GM18907 (cell line): ENCODE measurements around the gene C10orf120.

Experiments used
- ATAC-seq: cut with Tn5 transposase; IDR thresholded peaks from one replicate; pipeline ENCODE4 v1.9.1; 2021; ENCODE audit warnings: mild to moderate bottlenecking, moderate library complexity; ENCODE audit not compliant: unreplicated experiment

C10orf120 gene

GRCh38 chr10:122662231-122662630 lies 37.4 kb downstream of the C10orf120 start:
- ATAC-seq, result no peak

GRCh38 chr10:122660696-122661095 lies 39.0 kb downstream of the C10orf120 start:
- no peak for ATAC-seq

DNA sequence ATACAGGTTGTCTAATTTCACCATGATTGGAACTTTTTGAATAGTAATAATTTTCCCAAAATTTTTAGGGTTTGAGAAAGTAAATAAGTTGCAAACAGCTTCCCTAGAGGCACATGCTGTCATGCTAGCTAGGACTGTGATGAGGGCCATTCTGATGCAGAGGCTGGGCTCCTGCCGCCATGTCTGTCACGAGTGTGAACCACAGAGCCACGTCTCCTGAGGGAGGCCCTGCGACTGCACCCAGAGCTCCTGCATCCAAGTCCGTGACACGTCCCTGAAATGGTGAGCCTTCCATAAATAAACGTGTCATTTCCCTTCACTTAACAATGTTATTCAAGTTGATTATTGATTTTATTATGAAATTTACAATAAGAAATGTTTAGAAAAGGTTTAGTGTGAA lies 40.0 kb downstream of the C10orf120 start:
- ATAC-seq, result no peak

GRCh38 chr10:122659126-122659525 lies 40.5 kb downstream of the C10orf120 start:
- ATAC-seq, result no peak

DNA sequence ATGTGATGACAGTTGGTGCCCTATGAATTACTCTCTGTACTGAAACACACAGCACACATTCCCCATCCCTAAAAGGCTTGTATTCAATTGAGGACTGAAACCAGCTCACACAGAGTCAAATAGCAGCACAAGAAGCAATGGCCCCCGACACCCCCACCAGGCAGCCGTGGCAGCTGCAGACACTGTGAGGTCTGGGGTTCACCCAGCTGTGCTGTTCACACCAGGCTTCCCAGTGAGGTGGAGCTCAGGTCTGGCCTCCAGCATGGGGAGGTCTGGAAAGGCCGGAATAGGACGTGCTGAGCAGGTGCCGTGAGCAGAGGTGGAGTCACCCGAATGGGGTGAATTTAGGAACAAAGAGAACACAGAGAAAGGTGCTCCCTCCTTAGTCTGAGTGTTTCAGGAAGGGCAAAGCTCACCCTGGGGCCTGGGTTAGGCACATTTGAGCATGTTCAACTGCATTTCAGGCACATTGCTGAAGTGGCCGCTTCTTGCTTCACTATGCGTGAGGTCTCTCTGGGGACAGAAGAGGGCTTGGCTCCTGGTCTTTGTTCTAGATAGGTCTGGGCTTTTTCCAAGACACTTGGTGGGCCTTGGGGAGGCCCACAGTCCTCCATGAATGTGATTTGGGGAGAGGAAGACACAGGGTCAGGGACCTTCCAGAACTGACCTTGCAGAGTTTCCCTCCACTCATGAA lies 41.1 kb downstream of the C10orf120 start:
- no peak for ATAC-seq

GRCh38 chr10:122657729-122658128 lies 41.9 kb downstream of the C10orf120 start:
- no peak for ATAC-seq

- ATAC-seq, result no peak
These were observed 42.4 kb downstream of the C10orf120 start for GRCh38 chr10:122657255-122657654.

DNA sequence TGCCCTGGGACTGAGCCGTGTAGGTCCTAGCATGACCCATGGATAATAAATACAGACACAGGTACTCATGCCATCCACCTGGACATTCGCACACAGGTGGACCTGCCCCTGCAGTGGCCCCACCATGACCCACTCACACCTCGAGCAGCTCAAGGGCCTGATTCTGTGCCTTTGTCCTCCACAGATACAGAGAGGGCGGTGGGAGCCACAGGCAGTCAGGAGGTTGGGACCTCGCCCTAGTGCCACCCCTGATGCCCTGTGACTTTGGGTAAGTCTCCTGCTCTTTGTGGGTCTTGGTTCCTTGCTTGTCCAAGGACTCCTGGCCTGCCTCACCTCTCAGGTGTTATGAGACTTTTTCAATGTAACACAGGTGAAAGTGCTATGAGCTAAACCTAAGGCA lies 42.9 kb downstream of the C10orf120 start:
- ATAC-seq, result no peak

DNA sequence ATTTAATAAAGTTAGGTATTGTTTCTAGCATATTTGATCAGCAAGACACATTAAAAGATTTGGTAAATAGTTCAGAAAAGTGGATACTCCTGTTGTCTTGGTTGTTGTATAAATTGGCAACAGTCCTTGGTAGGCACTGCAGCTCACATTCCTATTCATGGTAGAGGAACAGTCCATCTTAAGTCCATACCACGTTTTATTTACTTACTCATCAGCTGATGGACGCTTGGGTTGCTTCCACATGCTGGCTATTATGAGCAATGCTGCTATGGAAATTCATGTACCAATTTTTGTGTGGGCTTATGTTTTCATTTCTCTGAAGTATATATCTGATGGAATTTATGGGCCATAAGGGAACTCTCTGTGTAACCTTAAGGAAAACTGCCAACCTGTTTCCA lies 43.3 kb downstream of the C10orf120 start:
- no peak for ATAC-seq

GRCh38 chr10:122655524-122656307 lies 43.9 kb downstream of the C10orf120 start:
- no peak for ATAC-seq

DNA sequence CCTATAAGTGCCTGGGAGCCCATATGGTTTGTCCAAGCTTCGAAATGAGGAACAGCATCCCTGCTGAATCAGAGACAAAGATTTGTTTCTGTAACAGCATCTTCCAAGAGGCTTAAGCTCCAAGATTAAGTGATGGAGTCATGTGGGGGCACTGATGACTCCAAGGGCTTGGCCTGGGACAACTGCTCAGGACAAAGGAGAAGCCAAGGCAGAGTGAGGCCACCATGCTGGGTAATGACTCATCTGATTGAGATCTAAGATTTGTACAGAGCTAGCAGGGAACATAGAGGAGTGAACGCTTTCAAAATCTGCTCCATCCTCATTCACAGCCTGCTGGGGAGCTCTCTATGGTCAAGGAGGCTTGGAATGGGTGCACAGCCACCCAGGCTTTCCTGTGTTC lies 49.3 kb downstream of the C10orf120 start:
- no peak for ATAC-seq

DNA sequence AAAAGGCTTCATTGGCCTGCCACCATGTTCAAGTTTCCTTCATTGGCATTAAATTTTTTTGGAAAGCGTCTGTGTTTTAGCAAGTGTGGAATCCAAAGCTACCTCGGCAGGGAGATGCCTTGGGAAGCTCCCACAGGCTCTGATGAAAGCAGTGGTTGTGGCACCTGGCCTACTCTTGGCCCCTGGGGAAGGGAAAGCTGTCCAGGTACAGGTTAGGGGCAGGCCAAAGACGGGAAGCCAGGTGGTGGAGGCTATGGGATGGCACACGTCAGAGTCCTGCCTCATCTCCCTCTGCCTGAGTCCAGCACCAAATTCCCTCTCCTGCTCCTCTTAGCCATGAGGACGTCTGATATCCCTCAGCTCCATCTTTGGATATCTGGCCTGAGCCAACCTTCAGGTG lies 49.7 kb downstream of the C10orf120 start:
- no peak for ATAC-seq

GRCh38 chr10:122648599-122649428 lies 50.8 kb downstream of the C10orf120 start:
- no peak for ATAC-seq
